Right lobe of liver (tissue), 4 donors: ENCODE data around the gene ATXN2.

Experiments
- CTCF ChIP-seq, 4 donors: fragments of 200-600 bp in 3 of 4; fragments of 450-650 bp in 1 of 4; IDR thresholded peaks; one replicate each; pipeline versions ENCODE4 v1.5.1 to v1.8.0; 2016 to 2022; ENCODE audit warnings: antibody characterized with exemption in 4 of 4, mild to moderate bottlenecking in 2 of 4
- POLR2A ChIP-seq: fragments of 450-650 bp; IDR thresholded peaks from one replicate; pipeline ENCODE4 v1.6.1; 2017; ENCODE audit warnings: antibody characterized with exemption, mild to moderate bottlenecking
- donor health status: DM: no; HTN: no; CAD: no.
- donor health status: DM: no; HTN: no; CAD: no.
- donor health status: DM: no; HTN: yes; CAD: no.

GRCh38 chr12:111505601-111506036, 93.5 kb downstream of the ATXN2 start:
- TF ChIP-seq CTCF (IDR thresholded peaks at IDR 0.05) (no peak), POLR2A (no peak)
